Colonic mucosa (tissue), 4 donors: ENCODE measurements around the gene RNF144A. TPM values are rescaled to one million over a fixed set of nuclear protein-coding genes. Genes with fewer than 3 reads are reported as not detected.

Experiments used
- DNase-seq: peaks from one replicate; pipeline ENCODE4 v3.0.0-alpha.2; 2020
- H3K27ac ChIP-seq: fragments of 200-600 bp; one replicate; pipeline ENCODE4 v1.8.0; 2021
- H3K27me3 ChIP-seq: fragments of 200-600 bp; one replicate; pipeline ENCODE4 v1.8.0; 2021
- H3K36me3 ChIP-seq: fragments of 200-600 bp; one replicate; pipeline ENCODE4 v1.8.0; 2021
- H3K4me1 ChIP-seq: fragments of 200-600 bp; one replicate; pipeline ENCODE4 v1.8.0; 2021; ENCODE audit warnings: mild to moderate bottlenecking
- H3K4me3 ChIP-seq: fragments of 200-600 bp; one replicate; pipeline ENCODE4 v1.8.0; 2021
- H3K9ac ChIP-seq, 2 donors: one replicate each; pipeline ENCODE4 v1.7.0; 2013; ENCODE audit warnings: control low read depth in 2 of 2, low read depth in 2 of 2, low read length in 2 of 2
- H3K9me3 ChIP-seq: fragments of 200-600 bp; one replicate; pipeline ENCODE4 v1.8.0; 2021
- CTCF ChIP-seq: fragments of 200-600 bp; IDR thresholded peaks from one replicate; pipeline ENCODE4 v1.8.0; 2022; ENCODE audit warnings: antibody characterized with exemption, mild to moderate bottlenecking
- intact Hi-C: fragments of 100-400 bp; cut with DNase I; formaldehyde crosslinking; loops from one replicate; pipeline ENCODE4 v1.14.1; 2022
- total RNA-seq, 2 donors: library from RNA; stranded (reverse); fragmentation: NEBNext Ultra II Directional in 1 of 2; extraction: Animal tissue kit (Norgen Biotek cat#: 25700) in 1 of 2; gene quantifications; one replicate each; pipeline ENCODE4 v1.2.1, GENCODE V29; 2021
- donor health status: healthy.
- donor health status: DM: no; HTN: no; CAD: no.
- donor health status: DM: no; HTN: no; CAD: no.

The RNF144A gene
- total RNA-seq, 2 donors from 2014 or later = 13.9 to 22.6 TPM

- H3K4me3 ChIP-seq = no peak overlapping the region
Observed at GRCh38 chr2:6930923-6931647, 13.9 kb downstream of the RNF144A start.

GRCh38 chr2:6931753-6932152 is 14.5 kb downstream of the RNF144A start:
- Histone ChIP-seq H3K27me3 (no peaks in the 10 kb centered on the region), H3K4me1 (no peaks in the 10 kb centered on the region), H3K36me3 (no peaks in the 10 kb centered on the region), H3K27ac (no peak overlapping the region), H3K9me3 (no peaks in the 10 kb centered on the region), H3K9ac (no peak overlapping the region), H3K4me3 (no peak overlapping the region)
- DNase-seq = no peak
- intact Hi-C loops = no loop called here
- TF ChIP-seq CTCF = no peak

More at GRCh38 chr2:6930923-6931647, 13.9 kb downstream of the RNF144A start:
- intact Hi-C loops = no loop called here
- H3K27ac ChIP-seq = no peak overlapping the region
- no peak overlapping the region for H3K9ac ChIP-seq
- DNase-seq = no peak
- H3K27me3 ChIP-seq = no peaks in the 10 kb centered on the region
- no peaks in the 10 kb centered on the region for H3K4me1 ChIP-seq
- TF ChIP-seq CTCF = no peak
- H3K9me3 ChIP-seq = no peaks in the 10 kb centered on the region
- H3K36me3 ChIP-seq = no peaks in the 10 kb centered on the region

GRCh38 chr2:6932206-6932605 is 15.0 kb downstream of the RNF144A start:
- H3K4me1 ChIP-seq = no peaks in the 10 kb centered on the region
- no peak for DNase-seq
- no peak for TF ChIP-seq CTCF
- H3K27ac ChIP-seq = no peak overlapping the region
- intact Hi-C loops = no loop called here
- no peaks in the 10 kb centered on the region for H3K27me3 ChIP-seq
- no peaks in the 10 kb centered on the region for H3K36me3 ChIP-seq
- no peak overlapping the region for H3K9ac ChIP-seq
- H3K9me3 ChIP-seq = no peaks in the 10 kb centered on the region
- H3K4me3 ChIP-seq = no peak overlapping the region

- Histone ChIP-seq H3K27me3 (no peaks in the 10 kb centered on the region), H3K9me3 (no peaks in the 10 kb centered on the region), H3K4me3 (no peak overlapping the region), H3K4me1 (no peaks in the 10 kb centered on the region), H3K36me3 (no peaks in the 10 kb centered on the region), H3K27ac (no peak overlapping the region), H3K9ac (no peak overlapping the region)
- no peak for TF ChIP-seq CTCF
- intact Hi-C loops = no loop called here
- no peak for DNase-seq
Observed at GRCh38 chr2:6932828-6933227, 15.6 kb downstream of the RNF144A start.

GRCh38 chr2:6933911-6934310 is 16.7 kb downstream of the RNF144A start:
- intact Hi-C loops = no loop called here
- no peak for DNase-seq
- TF ChIP-seq CTCF = no peak
- no peaks in the 10 kb centered on the region for H3K9me3 ChIP-seq
- H3K4me3 ChIP-seq = no peak overlapping the region
- H3K36me3 ChIP-seq = no peaks in the 10 kb centered on the region
- no peaks in the 10 kb centered on the region for H3K4me1 ChIP-seq
- no peaks in the 10 kb centered on the region for H3K27me3 ChIP-seq
- no peak overlapping the region for H3K9ac ChIP-seq
- H3K27ac ChIP-seq = no peak overlapping the region
